ENCODE measurements around the gene NPIPB2.

DNA sequence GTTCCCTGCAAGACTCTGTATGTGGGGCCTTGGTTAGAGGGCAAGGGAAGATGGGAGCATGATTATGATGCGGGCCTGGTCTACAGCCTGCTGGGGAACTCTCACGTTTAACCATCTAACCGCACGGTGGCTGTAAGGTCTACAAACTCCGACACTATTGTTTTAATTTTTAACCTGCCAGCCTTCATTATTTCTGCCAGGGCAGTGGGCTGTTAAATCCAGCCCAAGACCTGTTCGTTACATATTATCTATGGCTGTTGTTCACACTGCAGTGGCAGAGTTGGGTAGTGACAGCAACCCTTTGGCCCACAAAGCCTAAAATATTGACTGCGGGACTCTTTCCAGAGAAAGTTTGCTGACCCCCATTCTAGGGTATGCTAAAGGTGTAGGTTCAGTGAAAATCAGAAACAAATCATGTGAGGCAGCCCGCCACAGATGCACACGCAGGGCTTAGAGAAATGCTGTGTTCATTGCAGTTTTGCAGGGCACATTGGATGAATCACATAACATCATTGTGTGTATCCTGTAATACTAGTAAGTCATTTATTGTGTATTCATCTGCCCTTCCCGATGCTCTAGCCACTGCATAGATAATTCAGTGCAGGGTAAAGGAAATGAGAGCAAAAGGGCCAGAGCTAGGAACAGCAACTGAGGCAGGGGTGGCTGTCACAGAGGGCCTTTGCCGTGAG, 49.0 kb upstream of the NPIPB2 start:
- TF ChIP-seq, protein P1, sequence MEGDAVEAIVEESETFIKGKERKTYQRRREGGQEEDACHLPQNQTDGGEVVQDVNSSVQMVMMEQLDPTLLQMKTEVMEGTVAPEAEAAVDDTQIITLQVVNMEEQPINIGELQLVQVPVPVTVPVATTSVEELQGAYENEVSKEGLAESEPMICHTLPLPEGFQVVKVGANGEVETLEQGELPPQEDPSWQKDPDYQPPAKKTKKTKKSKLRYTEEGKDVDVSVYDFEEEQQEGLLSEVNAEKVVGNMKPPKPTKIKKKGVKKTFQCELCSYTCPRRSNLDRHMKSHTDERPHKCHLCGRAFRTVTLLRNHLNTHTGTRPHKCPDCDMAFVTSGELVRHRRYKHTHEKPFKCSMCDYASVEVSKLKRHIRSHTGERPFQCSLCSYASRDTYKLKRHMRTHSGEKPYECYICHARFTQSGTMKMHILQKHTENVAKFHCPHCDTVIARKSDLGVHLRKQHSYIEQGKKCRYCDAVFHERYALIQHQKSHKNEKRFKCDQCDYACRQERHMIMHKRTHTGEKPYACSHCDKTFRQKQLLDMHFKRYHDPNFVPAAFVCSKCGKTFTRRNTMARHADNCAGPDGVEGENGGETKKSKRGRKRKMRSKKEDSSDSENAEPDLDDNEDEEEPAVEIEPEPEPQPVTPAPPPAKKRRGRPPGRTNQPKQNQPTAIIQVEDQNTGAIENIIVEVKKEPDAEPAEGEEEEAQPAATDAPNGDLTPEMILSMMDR (IDR thresholded peaks at IDR 0.05): no peak
- no peak for TF ChIP-seq POLR2A (IDR thresholded peaks at IDR 0.05)
